Limb (tissue), 2 donors: ENCODE results near the gene MOB3B.

Experiments
- DNase-seq, 2 donors: peaks; one replicate each; pipeline ENCODE4 v3.0.0-alpha.2; 2016; ENCODE audit errors: extremely low spot score in 2 of 2

MOB3B gene

DNA sequence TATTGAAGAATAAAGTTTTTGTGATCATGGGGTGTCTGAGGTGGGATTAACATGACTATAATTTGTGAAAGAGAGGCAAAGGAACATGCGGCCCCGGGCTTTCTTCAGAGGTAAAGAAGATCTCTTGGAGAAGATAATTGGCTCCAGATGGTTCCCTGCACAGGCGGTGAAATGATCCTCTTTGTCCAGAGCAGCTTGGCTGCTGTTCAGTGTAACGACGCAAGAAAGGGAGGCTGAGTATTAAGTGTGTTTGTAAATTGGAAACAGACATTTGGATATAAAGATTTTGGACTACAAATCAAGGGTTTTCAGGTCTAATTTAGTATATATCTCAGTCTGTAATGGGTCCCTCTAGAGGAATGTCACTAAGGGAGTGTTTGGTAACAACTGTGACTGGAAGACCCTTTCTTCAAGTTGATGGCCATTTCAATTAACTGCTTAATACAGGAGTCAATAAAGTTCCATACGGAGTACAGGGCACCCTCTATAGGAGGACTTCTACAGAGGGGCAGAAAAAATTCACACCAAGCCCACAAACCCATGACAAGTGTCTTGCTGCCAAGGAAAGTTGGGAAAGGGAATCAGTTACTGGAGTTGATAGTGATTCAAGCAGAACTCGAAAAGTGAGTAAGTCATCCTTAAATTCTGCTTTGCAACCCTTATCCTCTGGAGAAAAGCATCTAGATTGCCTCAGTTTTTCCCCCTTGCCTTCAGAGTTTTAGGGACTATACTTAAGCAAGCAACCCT is 236.8 kb downstream of the MOB3B start:
- DNase-seq: peak in 1 of 2 donors; percentile 71

DNA sequence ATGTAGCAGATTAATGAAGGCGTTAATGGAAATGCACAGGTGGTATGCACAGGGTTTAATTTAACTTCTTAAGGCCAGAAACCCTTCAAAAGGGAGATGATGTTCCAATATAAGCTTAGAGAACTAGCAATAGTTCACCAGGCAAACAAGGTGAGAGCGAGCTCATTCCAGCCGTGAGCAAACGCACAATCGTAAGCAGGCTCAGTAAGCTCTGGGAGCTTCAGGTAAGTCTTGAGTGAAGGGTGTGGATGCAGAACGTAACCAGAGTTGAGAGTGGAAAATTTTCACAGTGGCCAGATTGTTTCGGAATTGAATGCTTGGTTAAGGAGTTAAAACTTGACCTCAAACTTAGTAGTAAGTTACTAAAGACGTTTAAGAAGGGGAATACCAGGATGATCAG is 238.3 kb downstream of the MOB3B start:
- DNase-seq: no peak

DNA sequence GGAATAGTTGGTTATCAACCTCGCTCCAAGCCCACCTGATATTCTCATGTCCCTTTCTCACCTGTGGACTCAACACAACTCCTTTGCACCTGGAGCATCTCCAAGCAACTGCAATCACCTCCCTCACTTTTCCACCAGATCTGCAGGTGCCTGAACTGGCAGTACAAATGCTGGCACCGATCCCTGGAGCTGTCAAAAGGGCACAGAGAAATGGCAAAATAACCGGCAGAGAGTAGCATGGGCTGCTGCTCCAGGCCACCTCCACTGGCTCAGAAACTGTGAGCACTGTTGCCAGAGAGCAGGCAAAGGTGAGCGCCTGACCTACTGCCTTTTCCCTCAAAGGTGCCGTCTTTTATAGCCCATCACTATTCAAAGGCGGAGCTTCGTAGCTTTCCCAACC is 247.3 kb downstream of the MOB3B start:
- DNase-seq: no peak

DNA sequence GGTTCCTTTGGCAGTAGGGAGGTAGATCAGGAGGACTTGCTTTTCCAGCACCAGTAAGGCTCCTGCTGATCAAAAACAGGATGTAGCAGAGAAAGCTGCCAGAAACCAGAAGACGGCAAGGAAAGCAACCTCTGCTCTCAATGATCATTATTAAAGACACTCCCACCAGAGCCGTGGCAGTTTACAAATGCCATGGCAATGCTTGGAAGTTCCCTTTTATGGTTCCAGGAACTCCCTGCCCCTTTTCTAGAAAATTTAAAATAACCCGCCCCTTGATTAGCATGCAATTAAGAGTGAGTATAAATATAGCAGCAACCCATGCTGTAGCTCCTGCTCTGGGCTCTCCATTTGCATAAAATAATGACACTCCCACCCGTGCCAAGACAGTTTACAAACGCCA is 248.8 kb downstream of the MOB3B start:
- DNase-seq: no peak

DNA sequence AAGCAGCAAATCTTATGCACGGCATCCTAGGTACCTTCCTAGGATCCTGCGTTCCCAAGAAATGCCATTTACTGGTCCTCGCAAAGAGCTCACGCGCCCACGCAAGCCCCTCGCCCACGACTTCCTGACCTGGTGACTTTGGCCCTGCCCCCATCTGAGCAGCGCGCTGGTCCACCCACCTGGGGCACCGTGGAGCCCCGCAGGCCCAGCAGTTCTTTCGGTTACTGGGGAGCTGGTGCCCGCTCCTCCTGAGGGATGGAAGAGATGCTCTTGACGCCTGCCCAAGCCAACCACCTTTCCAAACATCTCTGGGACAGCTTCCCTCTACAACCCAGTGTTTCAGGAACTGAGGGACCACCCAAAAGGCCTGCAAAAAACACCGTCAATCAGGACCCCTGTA is 249.4 kb downstream of the MOB3B start:
- DNase-seq: no peak

DNA sequence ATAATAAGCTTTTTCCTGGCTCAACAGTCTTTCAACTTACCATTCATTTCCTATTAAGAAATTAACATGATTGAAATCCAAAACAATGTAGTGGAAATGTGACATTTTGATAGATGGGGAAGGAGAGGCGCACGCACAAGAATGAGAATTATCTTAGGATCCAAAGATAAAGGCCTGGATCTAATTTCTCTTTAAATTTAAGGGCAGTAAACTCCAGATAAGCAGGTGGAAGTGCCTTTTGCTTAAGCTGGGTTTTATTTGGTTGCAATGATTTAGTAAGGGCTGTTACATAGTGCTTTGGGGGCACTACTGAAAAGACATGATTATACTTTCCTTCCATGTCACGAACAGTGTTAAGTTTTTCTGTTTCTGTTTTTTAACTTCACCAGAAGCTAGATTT is 250.0 kb downstream of the MOB3B start:
- no peak for DNase-seq

DNA sequence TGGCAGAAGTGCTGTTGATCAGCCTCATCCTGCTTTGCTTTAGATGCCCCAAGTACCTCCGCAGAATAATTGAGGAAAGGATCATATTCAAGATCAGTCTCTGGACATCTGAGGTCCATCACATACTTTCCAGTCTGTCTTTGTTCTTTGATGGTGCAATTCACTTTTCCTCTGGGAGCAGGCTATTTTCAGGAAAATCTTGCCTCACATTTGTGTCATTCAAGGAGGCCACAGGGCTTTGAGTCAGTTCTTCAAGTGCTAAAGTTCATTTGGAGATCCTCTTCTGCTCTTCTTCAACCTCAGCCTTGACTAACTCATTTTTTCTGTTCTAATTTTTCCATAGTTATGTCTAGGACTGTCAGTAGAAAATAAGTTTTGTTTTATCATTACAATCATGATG is 251.2 kb downstream of the MOB3B start:
- DNase-seq: no peak

DNA sequence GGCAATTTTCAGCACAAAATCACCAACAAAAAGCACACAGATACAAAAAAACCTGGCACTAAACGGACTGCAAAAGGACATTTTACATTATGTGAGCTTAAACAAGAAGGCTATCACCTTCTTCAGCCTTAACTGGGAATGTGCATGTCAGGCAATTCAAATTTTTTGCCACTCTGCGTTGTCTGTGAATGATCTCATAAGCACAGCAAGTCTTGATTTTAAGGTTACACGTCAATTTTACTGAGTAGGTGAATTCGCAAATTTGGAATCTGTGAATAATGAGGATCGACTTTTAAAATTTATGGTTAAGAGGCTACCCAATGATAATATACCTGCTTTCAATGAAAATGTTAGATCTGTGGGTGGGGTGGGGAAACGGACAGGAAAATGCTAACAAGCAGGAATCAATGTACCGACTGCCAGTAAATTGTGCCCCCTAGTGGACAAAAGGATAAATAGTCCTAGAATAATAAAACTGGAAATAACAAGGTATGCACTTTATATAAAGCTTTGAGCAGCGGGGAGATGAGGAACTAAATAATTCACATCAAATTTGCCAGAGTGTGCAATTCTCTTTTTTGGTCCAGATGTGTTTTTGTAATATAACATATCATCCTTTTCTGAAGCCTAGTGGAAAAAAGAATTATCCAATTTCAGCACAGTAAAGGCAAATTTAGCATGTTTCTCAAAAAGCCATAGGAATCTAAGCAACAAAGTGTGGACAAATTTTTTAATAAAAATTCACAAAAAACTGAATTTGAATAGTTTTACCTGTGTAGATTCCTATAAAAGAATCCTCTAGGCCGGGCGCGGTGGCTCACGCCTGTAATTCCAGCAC is 253.2 kb downstream of the MOB3B start:
- DNase-seq: peak in 1 of 2 donors; percentile 79
